OCI-LY1 (cell line): ENCODE measurements around the gene ZFP1.
"Not testable (repeated sequence)": the region's sequence is repeated elsewhere in the genome, so short reads cannot be mapped to it uniquely, and the experiment has no call there.

Experiments
- H2AFZ ChIP-seq: fragments of 200-600 bp; sonication (generic), shearing (Covaris generic); 2 replicates; pipeline ENCODE4 v1.6.0; 2014; ENCODE audit warnings: antibody characterized with exemption, mild to moderate bottlenecking, low read length
- H3F3A ChIP-seq: fragments of 200-600 bp; sonication (generic), shearing (Covaris generic); 2 replicates; pipeline ENCODE4 v1.6.0; 2014; ENCODE audit warnings: mild to moderate bottlenecking, antibody characterized with exemption, low read length, moderate library complexity; ENCODE audit not compliant: insufficient read depth
- H3K27ac ChIP-seq: fragments of 200-600 bp; sonication (generic); 2 replicates; pipeline ENCODE4 v1.5.1; 2014; ENCODE audit warnings: low read length, mixed run types, mild to moderate bottlenecking, low read depth; ENCODE audit not compliant: poor library complexity, severe bottlenecking
- H3K27me3 ChIP-seq: fragments of 200-600 bp; sonication (generic); 2 replicates; pipeline ENCODE4 v1.6.0; 2014; ENCODE audit warnings: antibody characterized with exemption, mild to moderate bottlenecking, low read length, moderate library complexity; ENCODE audit not compliant: insufficient read depth
- H3K36me3 ChIP-seq: fragments of 200-600 bp; sonication (generic); 2 replicates; pipeline ENCODE4 v1.6.1; 2014; ENCODE audit warnings: mild to moderate bottlenecking, antibody characterized with exemption, low read length, moderate library complexity, mixed read lengths; ENCODE audit not compliant: insufficient read depth
- H3K4me1 ChIP-seq: fragments of 200-600 bp; sonication (generic); 2 replicates; pipeline ENCODE4 v1.5.1; 2014; ENCODE audit warnings: mild to moderate bottlenecking, low read length, moderate library complexity; ENCODE audit not compliant: insufficient read depth, severe bottlenecking
- H3K4me2 ChIP-seq: fragments of 200-600 bp; sonication (generic), shearing (Covaris generic); 2 replicates; pipeline ENCODE4 v1.6.1; 2014; ENCODE audit warnings: low read length
- H3K4me3 ChIP-seq: fragments of 200-600 bp; sonication (generic); 2 replicates; pipeline ENCODE4 v1.5.1; 2014; ENCODE audit warnings: low read length, low read depth, mild to moderate bottlenecking, mixed read lengths; ENCODE audit not compliant: poor library complexity, severe bottlenecking
- H3K79me2 ChIP-seq: fragments of 200-600 bp; shearing (Covaris generic); 2 replicates; pipeline ENCODE4 v1.6.1; 2016; ENCODE audit warnings: mixed run types, low read length, mixed read lengths; ENCODE audit not compliant: insufficient read depth
- H3K9ac ChIP-seq: fragments of 200-600 bp; sonication (generic), shearing (Covaris generic); 2 replicates; pipeline ENCODE4 v1.6.1; 2014; ENCODE audit warnings: mild to moderate bottlenecking, low read length, mixed read lengths
- H3K9me2 ChIP-seq: fragments of 200-600 bp; sonication (generic), shearing (Covaris generic); 2 replicates; pipeline ENCODE4 v1.6.1; 2014; ENCODE audit warnings: low read depth, mild to moderate bottlenecking, low read length, mixed read lengths
- H3K9me3 ChIP-seq: fragments of 200-600 bp; shearing (Covaris generic); 2 replicates; pipeline ENCODE4 v1.6.1; 2014; ENCODE audit warnings: low read length, mixed read lengths
- H4K20me1 ChIP-seq: fragments of 200-600 bp; sonication (generic), shearing (Covaris generic); 2 replicates; pipeline ENCODE4 v1.6.0; 2016; ENCODE audit warnings: mild to moderate bottlenecking, low read length; ENCODE audit not compliant: insufficient read depth
- EZH2 ChIP-seq: fragments of 200-600 bp; sonication (generic), shearing (Covaris generic); IDR thresholded peaks from 2 replicates; pipeline ENCODE4 v1.8.0; 2017; ENCODE audit warnings: borderline replicate concordance, mixed run types, mild to moderate bottlenecking, antibody characterized with exemption, low read length, moderate library complexity, mixed read lengths
- TF ChIP-seq, protein P1 (sequence below): fragments of 200-600 bp; sonication (generic), shearing (Covaris generic); IDR thresholded peaks from 2 replicates; pipeline ENCODE4 v1.5.1; 2017; ENCODE audit warnings: mild to moderate bottlenecking, antibody characterized with exemption, low read length, moderate library complexity, mixed read lengths

The ZFP1 gene

DNA sequence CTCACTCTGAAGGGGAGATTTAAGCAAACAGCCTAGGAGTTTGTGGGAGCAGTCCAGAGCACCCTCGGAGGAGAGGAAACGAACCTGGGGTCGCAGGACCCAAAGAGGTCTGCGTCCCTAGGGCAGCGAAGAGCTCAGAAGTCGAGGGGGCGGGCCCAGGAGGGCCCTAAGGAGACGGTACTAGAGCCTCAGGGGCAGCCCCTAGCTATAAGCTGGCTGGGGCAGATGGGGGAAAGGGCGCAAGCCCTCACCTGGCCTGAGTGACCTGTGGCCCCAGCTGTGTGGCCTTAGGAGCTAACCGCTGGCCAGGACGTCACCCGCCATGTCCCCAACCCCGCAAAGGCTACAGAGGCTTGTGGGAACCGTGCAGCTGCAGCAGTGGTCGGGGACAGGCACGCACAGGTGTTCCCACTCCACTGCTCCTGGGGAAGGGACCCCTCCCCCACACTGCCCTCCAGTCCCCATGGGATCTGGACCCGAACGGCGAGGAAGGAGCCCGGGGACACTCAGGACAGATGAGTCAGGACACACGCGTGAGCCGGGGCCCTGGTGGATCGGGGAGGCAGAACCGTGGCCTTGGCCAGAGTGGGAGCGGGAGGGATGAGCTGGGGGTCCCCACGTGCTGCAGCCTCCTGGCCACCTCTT lies 60.7 kb downstream of the ZFP1 start:
- Histone ChIP-seq H3K36me3 (no peaks in the 10 kb centered on the region), H3K79me2 (no peaks in the 10 kb centered on the region), H3K27me3 (peaks cover 3% of the 10 kb centered on the region; the same call in 1 of the 2 replicates), H4K20me1 (no peaks in the 10 kb centered on the region), H2AFZ (no peak overlapping the region), H3K9ac (no peak overlapping the region), H3K4me3 (no peak overlapping the region), H3F3A (no peaks in the 10 kb centered on the region), H3K9me3 (no peaks in the 10 kb centered on the region), H3K4me2 (no peak overlapping the region), H3K27ac (no peak overlapping the region), H3K9me2 (no peaks in the 10 kb centered on the region), H3K4me1 (no peaks in the 10 kb centered on the region)
- TF ChIP-seq EZH2: no peak
- TF ChIP-seq, protein P1, sequence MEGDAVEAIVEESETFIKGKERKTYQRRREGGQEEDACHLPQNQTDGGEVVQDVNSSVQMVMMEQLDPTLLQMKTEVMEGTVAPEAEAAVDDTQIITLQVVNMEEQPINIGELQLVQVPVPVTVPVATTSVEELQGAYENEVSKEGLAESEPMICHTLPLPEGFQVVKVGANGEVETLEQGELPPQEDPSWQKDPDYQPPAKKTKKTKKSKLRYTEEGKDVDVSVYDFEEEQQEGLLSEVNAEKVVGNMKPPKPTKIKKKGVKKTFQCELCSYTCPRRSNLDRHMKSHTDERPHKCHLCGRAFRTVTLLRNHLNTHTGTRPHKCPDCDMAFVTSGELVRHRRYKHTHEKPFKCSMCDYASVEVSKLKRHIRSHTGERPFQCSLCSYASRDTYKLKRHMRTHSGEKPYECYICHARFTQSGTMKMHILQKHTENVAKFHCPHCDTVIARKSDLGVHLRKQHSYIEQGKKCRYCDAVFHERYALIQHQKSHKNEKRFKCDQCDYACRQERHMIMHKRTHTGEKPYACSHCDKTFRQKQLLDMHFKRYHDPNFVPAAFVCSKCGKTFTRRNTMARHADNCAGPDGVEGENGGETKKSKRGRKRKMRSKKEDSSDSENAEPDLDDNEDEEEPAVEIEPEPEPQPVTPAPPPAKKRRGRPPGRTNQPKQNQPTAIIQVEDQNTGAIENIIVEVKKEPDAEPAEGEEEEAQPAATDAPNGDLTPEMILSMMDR: no peak

DNA sequence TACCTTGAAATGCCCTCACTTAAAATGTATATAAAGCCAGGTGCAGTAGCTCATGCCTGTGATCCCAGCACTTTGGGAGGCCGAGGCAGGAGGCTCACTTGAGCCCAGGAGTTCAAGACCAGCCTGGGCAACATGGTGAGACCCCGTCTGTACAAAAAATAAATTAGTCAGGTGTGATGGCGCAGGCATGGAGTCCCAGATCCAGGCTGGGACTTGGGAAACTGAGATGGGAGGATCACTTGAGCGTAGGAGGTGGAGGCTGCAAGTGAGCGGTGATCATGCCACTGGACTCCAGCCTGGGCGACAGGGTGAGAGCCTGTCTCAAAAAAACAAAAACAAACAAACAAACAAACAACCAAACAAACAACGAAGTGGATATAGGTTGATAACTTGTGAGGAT lies 61.2 kb downstream of the ZFP1 start:
- H3K4me2 ChIP-seq, H3K9ac ChIP-seq, H3K9me2 ChIP-seq, H3K36me3 ChIP-seq, H3F3A ChIP-seq, H3K4me1 ChIP-seq, H3K27ac ChIP-seq, H2AFZ ChIP-seq, H3K9me3 ChIP-seq, H4K20me1 ChIP-seq, H3K4me3 ChIP-seq, H3K79me2 ChIP-seq, H3K27me3 ChIP-seq: not testable (repeated sequence)

DNA sequence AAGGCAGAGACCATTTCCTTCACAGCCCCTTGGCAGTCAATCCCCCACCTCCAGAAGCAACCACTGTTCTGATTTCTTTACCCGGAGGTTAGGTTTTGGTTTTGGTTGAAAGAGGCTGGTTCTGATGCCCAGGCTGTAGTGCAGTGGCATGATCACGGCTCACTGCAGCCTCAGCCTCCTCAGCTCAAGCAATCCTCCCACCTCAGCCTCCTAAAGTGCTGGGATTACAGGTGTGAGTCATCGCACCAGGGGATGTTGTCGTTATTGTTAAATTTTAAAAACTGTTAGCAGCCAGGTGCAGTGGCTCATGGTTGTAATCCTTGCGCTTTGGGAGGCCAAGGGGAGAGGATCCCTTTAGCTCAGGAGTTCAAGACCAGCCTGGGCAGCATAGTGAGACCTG lies 61.6 kb downstream of the ZFP1 start:
- H4K20me1 ChIP-seq: no peaks in the 10 kb centered on the region
- H3F3A ChIP-seq: no peaks in the 10 kb centered on the region
- H3K79me2 ChIP-seq: no peaks in the 10 kb centered on the region
- H3K9me2 ChIP-seq: no peaks in the 10 kb centered on the region
- H3K9ac ChIP-seq: no peak overlapping the region
- H3K4me2 ChIP-seq: no peak overlapping the region
- H3K4me1 ChIP-seq: no peaks in the 10 kb centered on the region
- no peak overlapping the region for H3K4me3 ChIP-seq
- no peak overlapping the region for H2AFZ ChIP-seq
- no peak overlapping the region for H3K27ac ChIP-seq
- H3K9me3 ChIP-seq: no peaks in the 10 kb centered on the region
- TF ChIP-seq, protein P1: no peak
- TF ChIP-seq EZH2: no peak
- H3K36me3 ChIP-seq: no peaks in the 10 kb centered on the region
- peaks cover 3% of the 10 kb centered on the region; the same call in 1 of the 2 replicates for H3K27me3 ChIP-seq

DNA sequence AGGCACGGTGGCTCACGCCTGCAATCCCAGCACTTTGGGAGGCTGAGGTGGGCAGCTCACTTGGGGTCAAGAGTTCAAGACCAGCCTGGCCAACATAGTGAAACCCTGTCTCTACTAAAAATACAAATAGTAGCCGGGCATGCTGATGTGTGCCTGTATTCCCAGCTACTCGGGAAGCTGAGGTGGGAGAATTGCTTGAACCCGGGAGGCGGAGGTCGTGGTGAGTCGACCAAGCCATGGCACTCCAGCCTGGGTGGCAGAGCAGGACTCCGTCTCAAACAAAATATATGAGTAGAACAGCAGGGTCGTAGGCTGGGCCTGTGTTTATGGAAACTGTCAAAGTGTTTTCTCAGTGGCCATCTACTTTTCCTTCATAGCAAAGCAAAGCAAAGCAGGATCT lies 63.0 kb downstream of the ZFP1 start:
- not testable (repeated sequence) for H3K4me2 ChIP-seq, H3K9ac ChIP-seq, H3K36me3 ChIP-seq, H3K79me2 ChIP-seq, H3K27ac ChIP-seq, H2AFZ ChIP-seq, H3K4me3 ChIP-seq, H3K9me3 ChIP-seq, H3K27me3 ChIP-seq, H3K9me2 ChIP-seq, H3K4me1 ChIP-seq, H3F3A ChIP-seq, H4K20me1 ChIP-seq
